Chondrocyte (in vitro differentiated cells): Measurements from ENCODE around the gene CYP2A6. TPM values are rescaled to one million over a fixed set of nuclear protein-coding genes. Genes with fewer than 3 reads are reported as not detected.
A peak's percentile ranks its signal among the peaks of the same experiment; 100 is the strongest.
"Not testable (repeated sequence)": the region's sequence is repeated elsewhere in the genome, so short reads cannot be mapped to it uniquely, and the experiment has no call there.

Source experiments
- DNase-seq: peaks from one replicate; pipeline ENCODE4 v3.0.0; 2021; ENCODE audit warnings: mixed read lengths, low spot score
- H3K27ac Mint-ChIP-seq: one replicate; pipeline ENCODE4 v1.8.0; 2021; ENCODE audit warnings: mild to moderate bottlenecking, moderate library complexity, mixed read lengths; ENCODE audit not compliant: unreplicated experiment
- H3K27me3 Mint-ChIP-seq: 2 replicates; pipeline ENCODE4 v1.8.0; 2021; ENCODE audit warnings: low read depth, mixed read lengths
- H3K36me3 Mint-ChIP-seq: 2 replicates; pipeline ENCODE4 v1.8.0; 2021; ENCODE audit warnings: low read depth, mixed read lengths
- H3K4me1 Mint-ChIP-seq: 2 replicates; pipeline ENCODE4 v1.8.0; 2021; ENCODE audit warnings: low read depth, mild to moderate bottlenecking, mixed read lengths
- H3K4me3 Mint-ChIP-seq: one replicate; pipeline ENCODE4 v1.8.0; 2021; ENCODE audit warnings: mild to moderate bottlenecking, moderate library complexity, mixed read lengths; ENCODE audit not compliant: unreplicated experiment
- H3K9me3 Mint-ChIP-seq: 2 replicates; pipeline ENCODE4 v1.8.0; 2021; ENCODE audit warnings: low read depth, mixed read lengths
- CTCF ChIP-seq: fragments of 200-600 bp; sonication (generic); IDR thresholded peaks from 2 replicates; pipeline ENCODE4 v1.5.0; 2021; ENCODE audit warnings: antibody characterized with exemption, mild to moderate bottlenecking, moderate library complexity
- total RNA-seq: library from RNA; stranded (reverse); gene quantifications from 3 replicates; pipeline ENCODE4 v1.2.1, GENCODE V29; 2021

CYP2A6 gene
- total RNA-seq, 1 donor from 2014 or later, result not detected

DNA sequence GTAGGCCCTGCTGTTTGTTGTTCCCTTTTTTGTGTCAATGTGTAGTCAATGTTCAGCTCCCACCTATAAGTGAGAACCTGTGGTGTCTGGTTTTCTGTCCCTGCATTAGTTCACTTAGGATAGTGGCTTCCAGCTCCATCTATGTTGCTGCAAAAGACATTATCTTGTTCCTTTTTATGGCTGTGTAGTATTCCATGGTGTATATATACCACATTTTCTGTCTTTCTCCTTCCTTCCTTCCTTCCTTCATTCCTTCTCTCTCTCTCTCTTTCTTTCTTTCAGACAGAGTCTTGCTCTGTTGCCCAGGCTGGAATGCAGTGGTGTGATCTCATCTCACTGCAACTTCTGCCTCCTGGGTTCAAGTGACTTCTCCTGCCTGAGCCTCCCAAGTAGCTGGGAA lies 21.0 kb downstream of the CYP2A6 start:
- Mint-ChIP-seq H3K27me3 (no peaks in the 10 kb centered on the region), H3K9me3 (no peaks in the 10 kb centered on the region), H3K4me3 (no peak overlapping the region), H3K4me1 (peaks cover 12% of the 10 kb centered on the region), H3K36me3 (peaks cover 18% of the 10 kb centered on the region), H3K27ac (no peak overlapping the region)
- no peak for DNase-seq
- no peak for TF ChIP-seq CTCF

DNA sequence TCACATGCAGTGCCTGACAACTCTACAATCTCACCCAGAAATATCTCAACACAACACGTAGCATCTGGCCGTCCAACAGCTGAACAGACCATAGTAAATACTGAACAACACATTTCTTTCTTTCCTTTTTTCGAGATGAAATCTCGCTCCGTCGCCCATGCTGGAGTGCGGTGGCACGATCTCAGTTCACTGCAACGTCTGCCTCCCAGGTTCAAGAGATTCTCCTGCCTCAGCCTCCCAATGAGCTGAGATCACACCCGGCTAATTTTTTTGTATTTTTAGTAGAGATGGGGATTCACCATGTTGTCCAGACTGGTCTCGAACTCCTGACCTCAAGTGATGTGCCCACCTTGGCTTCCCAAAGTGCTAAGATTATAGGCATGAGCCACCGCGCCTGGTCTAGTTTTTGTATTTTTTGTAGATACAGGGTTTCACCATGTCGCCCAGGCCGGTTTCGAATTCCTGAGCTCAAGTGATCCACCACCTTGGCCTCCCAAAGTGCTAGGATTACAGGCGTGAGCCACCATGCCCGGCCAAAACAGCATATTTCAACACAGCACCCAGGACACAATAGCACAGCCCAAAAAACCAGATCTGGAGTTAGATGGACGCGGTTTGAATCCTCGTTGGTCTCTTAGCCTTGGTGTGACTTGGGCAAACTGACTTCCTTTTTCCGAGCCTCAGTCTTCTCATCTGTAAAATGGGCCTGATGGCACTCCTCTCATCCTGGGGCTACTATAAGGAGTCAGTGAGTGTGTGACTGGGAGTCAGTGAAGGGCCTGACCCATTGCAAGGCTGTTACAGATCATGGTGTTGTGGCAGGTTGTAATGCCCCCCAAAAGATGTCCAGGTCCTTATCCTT lies 22.6 kb downstream of the CYP2A6 start:
- peaks cover 18% of the 10 kb centered on the region for H3K36me3 Mint-ChIP-seq
- no peak overlapping the region for H3K27ac Mint-ChIP-seq
- no peaks in the 10 kb centered on the region for H3K27me3 Mint-ChIP-seq
- peaks cover 12% of the 10 kb centered on the region for H3K4me1 Mint-ChIP-seq
- no peaks in the 10 kb centered on the region for H3K9me3 Mint-ChIP-seq
- H3K4me3 Mint-ChIP-seq, result no peak overlapping the region
- DNase-seq, result peak; percentile 37
- no peak for TF ChIP-seq CTCF

DNA sequence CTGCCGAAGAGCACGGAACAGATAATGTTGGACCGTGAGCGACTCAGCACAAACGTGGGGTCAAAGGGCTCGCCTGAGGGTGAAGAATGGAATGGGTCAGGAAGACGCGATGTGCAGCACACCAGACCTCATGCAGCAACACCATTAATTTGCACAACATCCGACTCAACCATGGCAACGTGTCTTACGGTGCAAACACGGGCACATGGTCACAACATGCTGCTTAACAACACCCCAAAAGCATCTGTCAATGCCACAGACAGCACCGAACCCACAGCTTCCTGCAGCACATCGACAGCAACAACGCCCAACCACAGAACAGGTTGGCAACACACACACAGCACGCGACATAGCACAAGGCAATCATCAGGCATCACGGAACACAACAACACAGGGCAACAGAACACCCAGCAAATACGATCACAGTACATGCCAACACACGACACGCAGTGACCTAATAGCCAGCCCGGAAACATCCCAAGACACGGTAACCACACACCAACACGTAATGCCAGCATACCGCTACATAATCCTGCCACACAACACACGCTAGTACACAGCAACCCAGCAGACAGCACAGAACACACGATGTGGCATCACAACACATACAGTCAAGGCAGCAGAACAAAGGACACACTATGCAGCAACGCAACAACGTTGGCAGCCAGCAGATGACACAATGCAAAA lies 23.4 kb downstream of the CYP2A6 start:
- not testable (repeated sequence) for DNase-seq, H3K27ac Mint-ChIP-seq, H3K4me1 Mint-ChIP-seq, H3K27me3 Mint-ChIP-seq, H3K4me3 Mint-ChIP-seq, H3K9me3 Mint-ChIP-seq
- peaks cover 18% of the 10 kb centered on the region for H3K36me3 Mint-ChIP-seq

DNA sequence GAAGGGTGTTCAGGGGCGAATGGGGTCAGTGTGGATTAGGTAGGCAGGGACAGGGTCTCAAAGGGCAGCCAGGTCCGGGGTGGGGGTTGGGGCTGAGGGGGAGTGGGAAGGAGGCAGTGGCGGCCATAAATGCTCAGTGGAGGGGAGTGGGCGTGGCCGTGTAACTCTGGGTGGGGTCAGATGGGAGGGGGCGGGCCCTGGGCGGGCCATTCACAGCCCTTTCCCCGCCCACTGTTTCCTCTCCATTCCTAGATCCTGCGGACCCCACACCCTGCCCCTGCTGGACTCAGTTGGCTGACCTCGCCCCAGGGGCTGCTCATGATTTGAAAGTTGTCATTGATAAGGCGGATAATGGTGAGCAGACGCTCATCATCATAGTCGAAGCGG lies 23.9 kb downstream of the CYP2A6 start:
- H3K36me3 Mint-ChIP-seq, result peaks cover 18% of the 10 kb centered on the region
- H3K9me3 Mint-ChIP-seq, DNase-seq, H3K27me3 Mint-ChIP-seq, H3K27ac Mint-ChIP-seq, H3K4me3 Mint-ChIP-seq, H3K4me1 Mint-ChIP-seq: not testable (repeated sequence)

DNA sequence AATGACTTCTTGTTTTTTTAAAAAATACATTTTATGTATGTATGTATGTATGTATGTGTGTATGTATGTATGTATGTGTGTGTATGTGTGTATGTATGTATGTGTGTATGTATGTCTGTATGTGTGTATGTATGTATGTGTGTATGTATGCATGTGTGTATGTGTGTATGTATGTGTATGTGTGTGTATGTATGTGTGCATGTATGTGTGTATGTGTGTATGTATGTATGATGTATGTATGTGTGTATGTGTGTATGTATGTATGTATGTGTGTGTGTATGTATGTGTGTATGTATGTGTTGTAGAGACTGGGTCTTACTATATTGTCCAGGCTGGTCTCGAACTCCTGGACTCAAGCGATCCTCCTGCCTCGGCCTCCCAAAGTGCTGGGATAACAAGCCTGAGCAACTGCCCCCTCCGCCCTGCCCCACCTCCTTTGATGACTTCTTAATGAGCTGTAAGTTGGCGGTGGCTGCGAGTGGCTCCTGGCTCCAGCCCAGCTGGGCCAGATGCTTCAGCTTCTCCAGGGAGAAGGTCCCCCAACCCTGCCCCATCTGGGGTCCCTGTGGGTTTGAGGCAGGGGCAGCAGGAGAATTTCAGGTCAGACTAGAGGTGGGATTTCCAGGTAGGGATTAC lies 24.7 kb downstream of the CYP2A6 start:
- not testable (repeated sequence) for DNase-seq, H3K4me1 Mint-ChIP-seq, H3K27ac Mint-ChIP-seq, H3K9me3 Mint-ChIP-seq, H3K27me3 Mint-ChIP-seq, H3K4me3 Mint-ChIP-seq
- H3K36me3 Mint-ChIP-seq, result peaks cover 18% of the 10 kb centered on the region

DNA sequence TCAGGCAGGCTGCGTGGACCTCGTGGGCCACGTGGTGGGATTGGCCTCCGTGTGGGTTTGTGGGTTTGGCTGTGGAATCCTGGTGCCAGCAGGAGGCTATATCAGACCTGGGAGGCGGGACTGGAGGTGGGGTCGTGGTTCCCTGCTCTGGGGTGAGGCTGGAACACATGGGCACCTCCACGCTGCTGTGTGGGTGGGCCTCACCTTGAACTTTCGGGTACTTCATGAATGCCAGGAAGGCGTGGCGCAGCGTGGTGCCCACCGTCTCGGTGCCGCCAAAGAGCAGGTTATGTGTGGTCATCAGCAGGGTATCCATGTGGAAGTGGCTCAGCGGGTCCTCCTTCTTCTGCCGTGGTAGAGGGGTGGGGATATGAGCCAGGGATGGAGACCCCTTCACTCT lies 25.3 kb downstream of the CYP2A6 start:
- H3K4me3 Mint-ChIP-seq, H3K9me3 Mint-ChIP-seq, H3K27me3 Mint-ChIP-seq, H3K4me1 Mint-ChIP-seq, H3K27ac Mint-ChIP-seq: not testable (repeated sequence)
- DNase-seq, result peak; percentile 83
- H3K36me3 Mint-ChIP-seq, result peaks cover 18% of the 10 kb centered on the region

DNA sequence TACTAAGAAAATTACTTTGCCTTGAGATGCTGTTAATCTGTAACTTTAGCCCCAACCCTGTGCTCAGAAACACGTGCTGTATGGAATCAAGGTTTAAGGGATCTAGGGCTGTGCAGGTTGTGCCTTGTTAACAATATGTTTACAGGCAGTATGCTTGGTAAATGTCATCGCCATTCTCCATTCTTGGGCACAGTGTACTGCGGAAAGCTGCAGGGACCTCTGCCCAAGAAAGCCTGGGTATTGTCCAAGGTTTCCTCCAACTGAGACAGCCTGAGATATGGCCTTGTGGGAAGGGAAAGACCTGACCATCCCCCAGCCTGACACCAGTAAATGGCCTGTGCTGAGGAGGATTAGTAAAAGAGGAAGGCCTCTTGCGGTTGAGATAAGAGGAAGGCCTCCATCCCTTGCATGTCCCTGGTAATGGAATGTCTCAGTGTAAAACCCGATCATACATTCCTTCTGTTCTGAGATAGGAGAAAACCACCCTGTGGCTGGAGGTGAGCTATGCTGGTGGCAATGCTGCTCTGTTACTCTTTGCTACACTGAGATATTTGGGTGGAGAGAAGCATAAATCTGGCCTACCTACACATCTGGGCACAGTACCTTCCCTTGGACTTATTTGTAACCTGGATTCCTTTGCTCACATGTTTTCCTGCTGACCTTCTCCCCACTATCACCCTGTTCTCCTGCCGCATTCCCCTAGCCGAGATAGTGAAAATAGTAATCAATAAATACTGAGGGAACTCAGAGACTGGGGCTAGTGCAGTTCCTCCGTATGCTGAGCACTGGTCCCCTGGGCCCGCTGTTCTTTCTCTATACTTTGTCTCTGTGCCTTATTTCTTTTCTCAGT lies 27.3 kb downstream of the CYP2A6 start:
- H3K4me3 Mint-ChIP-seq, H3K27ac Mint-ChIP-seq: not testable (repeated sequence)

More for the DNA sequence above, 27.3 kb downstream of the CYP2A6 start:
- peak; percentile 32 for DNase-seq
- H3K4me1 Mint-ChIP-seq, H3K9me3 Mint-ChIP-seq, H3K27me3 Mint-ChIP-seq: not testable (repeated sequence)
- peaks cover 12% of the 10 kb centered on the region for H3K36me3 Mint-ChIP-seq
